Activated naive CD4-positive, alpha-beta T cell treated with Interleukin-2 at 50 U/mL for 16 hours (primary cell): ENCODE results near the gene RNF38.

ENCODE experiments used
- DNase-seq: peaks from one replicate; pipeline ENCODE4 v3.0.0-alpha.2; 2020

Gene RNF38

GRCh38 chr9:36290996-36291395 lies 109.1 kb downstream of the RNF38 start:
- DNase-seq: no peak

- no peak for DNase-seq
Measured at GRCh38 chr9:36289836-36290435, 110.1 kb downstream of the RNF38 start.

- DNase-seq: no peak
Measured at GRCh38 chr9:36288070-36288469, 112.0 kb downstream of the RNF38 start.
